Stimulated activated CD4-positive, alpha-beta T cell treated with anti-CD3 and anti-CD28 coated beads, TNF-alpha, amount 100 ng/mL, for 4 hours (primary cell): ENCODE data around the gene TAGAP.
"Not testable (repeated sequence)": the region's sequence is repeated elsewhere in the genome, so short reads cannot be mapped to it uniquely, and the experiment has no call there.

Source experiments
- DNase-seq, 3 experiments: peaks; one replicate each; pipeline ENCODE4 v3.0.0-alpha.2; 2020; ENCODE audit warnings: low read depth in 3 of 3

The TAGAP gene

GRCh38 chr6:159012201-159012600 is 32.6 kb downstream of the TAGAP start:
- no peak for DNase-seq

DNA sequence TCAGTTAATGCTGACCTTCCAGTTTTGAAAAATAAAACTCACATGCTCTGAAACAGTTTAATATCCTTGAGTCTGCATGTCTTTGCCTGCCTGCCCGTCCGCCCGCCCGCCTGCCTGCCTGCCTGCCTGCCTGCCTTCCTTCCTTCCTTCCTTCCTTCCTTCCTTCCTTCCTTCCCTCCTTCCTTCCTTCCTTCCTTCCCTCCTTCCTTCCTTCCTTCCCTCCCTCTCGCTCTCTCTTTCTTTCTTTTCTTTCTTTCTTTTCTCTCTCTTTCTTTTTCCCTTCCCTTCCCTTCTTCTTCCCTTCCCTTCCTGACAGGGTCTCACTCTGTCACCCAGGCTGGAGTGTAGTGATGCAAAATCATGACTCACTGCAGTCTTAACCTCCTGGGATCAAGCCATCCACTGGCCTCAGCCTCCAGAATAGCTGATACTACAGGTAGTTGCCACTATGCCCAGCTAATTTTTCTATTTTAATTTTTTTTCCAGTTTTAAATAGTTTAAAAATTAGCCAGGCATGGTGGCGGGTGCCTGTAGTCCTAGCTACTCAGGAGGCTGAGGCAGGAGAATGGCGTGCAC is 34.7 kb downstream of the TAGAP start:
- DNase-seq = not testable (repeated sequence)

GRCh38 chr6:159008656-159009288 is 36.0 kb downstream of the TAGAP start:
- no peak for DNase-seq

- no peak for DNase-seq
Measured at GRCh38 chr6:159007510-159007909, 37.3 kb downstream of the TAGAP start.

DNA sequence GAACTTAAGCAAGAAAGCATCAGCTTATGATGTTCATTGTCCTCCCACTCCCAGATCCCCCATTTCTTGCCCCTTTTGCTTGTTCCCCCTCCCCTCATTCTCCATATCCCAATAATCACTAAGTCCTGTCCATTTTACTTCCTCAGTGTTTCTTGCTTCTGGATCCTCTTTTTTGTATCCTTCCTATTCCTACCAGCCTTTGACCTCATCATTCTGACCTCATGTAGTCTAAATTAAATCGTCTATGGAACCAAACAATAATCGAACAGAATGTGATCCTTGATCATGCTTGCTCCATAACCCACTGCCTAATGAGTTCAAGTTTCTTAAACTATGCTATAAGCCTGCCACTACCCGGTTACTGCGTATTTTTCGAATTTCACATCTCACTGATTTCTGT is 39.4 kb downstream of the TAGAP start:
- DNase-seq = no peak

- DNase-seq = no peak
Measured at GRCh38 chr6:159004592-159004991, 40.2 kb downstream of the TAGAP start.

DNA sequence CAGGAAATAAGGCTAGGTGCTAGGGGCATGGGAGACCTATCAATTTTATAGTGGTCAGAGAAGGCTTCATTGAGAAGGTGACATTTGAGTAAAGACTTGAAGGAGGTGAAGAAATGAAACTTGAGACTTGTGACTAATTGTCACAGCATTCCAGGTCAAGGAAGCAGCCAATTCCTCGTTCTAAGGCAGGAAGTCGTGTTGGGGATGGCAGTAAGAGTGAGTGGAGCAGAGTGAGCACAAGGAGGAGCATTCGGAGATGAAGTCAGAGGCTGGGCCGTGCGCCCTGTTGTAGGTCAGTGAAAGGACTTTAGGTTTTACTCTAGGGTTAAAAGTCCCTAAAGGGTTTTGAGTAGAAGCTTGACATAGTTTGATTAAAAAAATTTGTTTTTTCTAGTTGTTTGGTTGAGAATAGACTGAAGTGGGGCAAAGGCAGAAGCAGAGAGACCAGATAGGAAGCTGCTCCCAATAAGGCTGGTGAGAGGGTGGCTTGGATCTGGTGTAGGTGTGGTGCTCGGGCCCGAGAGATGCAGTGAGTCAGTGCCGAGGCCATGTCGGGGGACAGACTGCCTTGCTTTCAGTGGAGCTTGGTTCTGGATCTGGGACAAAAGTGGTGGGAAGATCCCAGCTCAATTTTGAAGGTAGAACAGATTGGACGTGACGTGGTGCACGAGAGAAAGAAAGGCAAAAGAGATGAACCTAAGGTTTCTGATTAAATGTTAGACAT is 42.2 kb downstream of the TAGAP start:
- DNase-seq = no peak

- DNase-seq = peak; percentile 79 to 85 (median 83)
Measured at GRCh38 chr6:158999666-159000403, 45.0 kb downstream of the TAGAP start, which contains the start of gene RSPH3. TSS of gene RSPH3 (minus strand) at chr6:159000202. CDS start at chr6:158999550, 652 bp downstream.

DNA sequence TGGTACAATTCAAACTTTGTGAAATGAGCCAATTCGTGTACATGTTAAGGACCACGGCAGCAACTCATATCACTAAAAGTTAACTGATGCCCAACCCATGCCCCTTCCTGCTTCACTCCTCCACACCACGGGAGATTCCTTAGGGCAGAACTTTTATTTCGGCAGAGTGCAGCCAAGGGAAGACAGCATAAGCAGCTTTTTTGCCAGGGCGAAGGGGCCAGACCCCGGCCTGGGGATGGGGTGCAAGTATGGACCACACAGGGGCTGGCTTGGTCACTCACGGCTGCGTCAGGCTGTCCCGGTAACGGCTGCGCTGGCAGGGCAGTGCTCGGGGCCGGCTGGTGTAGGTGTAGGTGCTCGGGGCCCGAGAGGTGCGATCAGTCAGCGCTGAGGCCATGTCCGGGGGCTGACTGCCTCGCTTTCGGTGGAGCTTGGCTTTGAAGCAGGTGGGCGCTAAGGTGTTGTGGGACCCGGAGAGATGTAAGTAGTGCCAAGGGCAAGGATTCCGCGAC is 45.6 kb downstream of the TAGAP start:
- DNase-seq = no peak

DNA sequence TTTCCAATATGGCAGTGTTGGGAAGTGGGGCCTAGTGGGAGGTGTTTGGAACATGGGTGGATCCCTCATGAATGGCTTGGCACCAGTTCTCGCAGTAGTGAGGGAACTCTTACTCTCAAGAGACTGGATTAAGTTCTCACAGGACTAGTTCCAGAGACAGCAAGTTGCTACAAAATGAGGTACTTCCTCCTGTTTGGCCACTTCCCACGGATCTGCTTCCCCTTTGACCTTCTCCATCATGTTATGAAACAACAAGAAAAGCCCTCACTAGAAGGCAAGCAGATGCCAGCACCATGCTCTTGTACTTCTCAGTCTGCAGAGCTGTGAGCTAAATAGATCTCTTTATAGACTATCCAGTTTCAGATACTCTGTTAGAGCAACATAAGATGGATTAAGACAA is 47.9 kb downstream of the TAGAP start:
- DNase-seq = no peak

GRCh38 chr6:158993639-158994038 is 51.2 kb downstream of the TAGAP start:
- DNase-seq = no peak

GRCh38 chr6:158991017-158991723 is 53.6 kb downstream of the TAGAP start:
- DNase-seq = no peak

DNA sequence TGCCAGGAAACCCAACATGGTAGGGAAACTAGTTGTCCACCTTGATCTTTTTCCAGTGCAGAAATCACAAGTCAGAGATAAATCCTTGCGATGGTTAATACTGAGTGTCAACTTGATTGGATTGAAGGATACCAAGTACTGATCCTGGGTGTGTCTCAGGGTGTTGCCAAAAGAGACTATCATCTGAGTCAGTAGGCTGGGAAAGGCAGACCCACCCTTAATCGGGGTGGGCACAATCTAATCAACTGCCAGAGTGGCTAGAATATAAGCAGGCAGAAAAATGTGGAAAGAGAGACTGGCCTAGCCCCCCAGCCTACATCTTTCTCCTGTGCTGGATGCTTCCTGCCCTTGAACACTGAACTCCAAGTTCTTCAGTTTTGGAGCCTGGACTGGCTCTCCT is 55.1 kb downstream of the TAGAP start:
- DNase-seq = not testable (repeated sequence)

DNA sequence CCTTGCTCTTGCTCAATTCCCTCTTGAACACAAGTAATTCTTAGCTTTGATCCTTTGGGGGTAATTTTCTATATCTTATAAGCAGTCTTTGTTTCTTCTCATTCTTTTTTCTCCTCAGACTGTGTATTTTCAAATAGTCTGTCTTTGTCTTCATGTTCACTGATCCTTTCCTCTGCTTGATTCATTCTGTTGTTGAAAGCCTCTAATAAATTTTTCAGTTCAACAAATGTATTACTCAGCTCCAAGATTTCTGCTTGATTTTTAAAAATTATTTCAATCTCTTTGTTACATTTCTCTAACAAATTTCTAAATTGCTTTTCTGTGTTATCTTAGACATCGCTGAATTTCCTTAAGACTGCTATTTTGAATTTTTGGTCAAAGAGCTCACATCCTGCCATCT is 56.3 kb downstream of the TAGAP start:
- no peak for DNase-seq

DNA sequence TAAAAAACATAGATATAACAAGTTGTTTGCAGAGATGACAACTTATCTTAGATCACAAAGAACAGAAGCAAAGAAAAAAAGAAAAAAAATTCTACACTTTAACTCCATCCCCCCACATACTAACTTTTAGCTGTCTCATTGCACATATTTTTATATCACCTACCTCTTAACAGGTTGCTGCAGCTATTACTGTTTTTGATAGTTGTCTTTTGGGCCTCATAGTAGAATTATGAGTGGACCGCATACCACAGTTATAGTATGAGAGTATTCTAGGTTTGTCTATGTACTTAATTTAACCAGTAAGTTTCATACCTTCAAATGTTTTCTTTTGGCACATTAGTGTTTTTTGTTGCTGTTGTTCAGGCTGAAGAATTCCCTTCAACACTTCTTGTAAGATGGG is 57.1 kb downstream of the TAGAP start:
- DNase-seq = no peak
